CD14-positive monocyte (primary cell): ENCODE results near the gene SBK3. TPM values are rescaled to one million over a fixed set of nuclear protein-coding genes. Genes with fewer than 3 reads are reported as not detected.

Source experiments
- DNase-seq, 3 donors: peaks; one replicate each; pipeline ENCODE4 v3.0.0-alpha.2; 2011 to 2022
- H2AFZ ChIP-seq: 2 replicates; pipeline ENCODE4 v1.6.0; 2012; ENCODE audit warnings: mild to moderate bottlenecking, low read depth, low read length, inconsistent platforms; ENCODE audit not compliant: insufficient read depth, poor library complexity, severe bottlenecking
- H3K27ac ChIP-seq, 2 donors: 1 replicate in 1 of 2; 2 replicates in 1 of 2; pipeline ENCODE4 v1.5.1; 2012 to 2013; ENCODE audit warnings: low read length in 2 of 2, control low read depth in 1 of 2, inconsistent platforms in 1 of 2, low read depth in 1 of 2, mild to moderate bottlenecking in 1 of 2
- H3K27me3 ChIP-seq, 2 donors: one replicate each; pipeline versions ENCODE4 v1.6.0 to v1.6.1; 2011 to 2013; ENCODE audit warnings: low read length in 2 of 2; ENCODE audit not compliant: control insufficient read depth in 2 of 2, insufficient read depth in 2 of 2
- H3K36me3 ChIP-seq, 2 donors: replicated peaks in 1 of 2; 1 replicate in 1 of 2; 2 replicates in 1 of 2; pipeline versions ENCODE4 v1.5.1 to v1.6.1; 2012 to 2013; ENCODE audit warnings: low read length in 2 of 2, control low read depth in 1 of 2, inconsistent platforms in 1 of 2, mild to moderate bottlenecking in 1 of 2; ENCODE audit not compliant: insufficient read depth in 2 of 2, control insufficient read depth in 1 of 2
- H3K4me1 ChIP-seq, 2 donors: 1 replicate in 1 of 2; 2 replicates in 1 of 2; pipeline versions ENCODE4 v1.5.1 to v1.6.1; 2012 to 2013; ENCODE audit warnings: low read length in 2 of 2, control low read depth in 1 of 2, inconsistent platforms in 1 of 2, mild to moderate bottlenecking in 1 of 2, moderate library complexity in 1 of 2; ENCODE audit not compliant: insufficient read depth in 2 of 2, control insufficient read depth in 1 of 2
- H3K4me2 ChIP-seq: replicated peaks from 2 replicates; pipeline ENCODE3; 2012; ENCODE audit warnings: low read length, moderate library complexity, mild to moderate bottlenecking; ENCODE audit not compliant: poor library complexity, severe bottlenecking; ENCODE audit errors: extremely low read depth
- H3K4me3 ChIP-seq, 3 experiments: fragments of 200-600 bp in 1 of 3; sonication (generic) in 1 of 3; replicated peaks in 1 of 3; 1 replicate in 2 of 3; 2 replicates in 1 of 3; pipeline ENCODE4 v1.5.1; 2011 to 2013; ENCODE audit warnings: low read length in 3 of 3, mild to moderate bottlenecking in 3 of 3, control low read depth in 2 of 3, low read depth in 2 of 3, inconsistent platforms in 1 of 3, moderate library complexity in 1 of 3
- H3K79me2 ChIP-seq: 2 replicates; pipeline ENCODE4 v1.6.0; 2012; ENCODE audit warnings: mild to moderate bottlenecking, control low read depth, inconsistent platforms, low read length, moderate library complexity; ENCODE audit not compliant: insufficient read depth
- H3K9ac ChIP-seq: 2 replicates; pipeline ENCODE4 v1.6.0; 2017; ENCODE audit warnings: low read length, mild to moderate bottlenecking; ENCODE audit not compliant: insufficient read depth, poor library complexity, severe bottlenecking
- H3K9me3 ChIP-seq, 2 donors: replicated peaks in 1 of 2; 1 replicate in 1 of 2; 2 replicates in 1 of 2; pipeline versions ENCODE4 v1.5.1 to v1.6.1; 2012 to 2013; ENCODE audit warnings: low read length in 2 of 2, control low read depth in 1 of 2; ENCODE audit not compliant: control insufficient read depth in 1 of 2, insufficient read depth in 1 of 2
- H4K20me1 ChIP-seq: 2 replicates; pipeline ENCODE4 v1.6.0; 2012; ENCODE audit warnings: mild to moderate bottlenecking, low read length, control low read depth, moderate library complexity; ENCODE audit not compliant: insufficient read depth
- H3K27ac Mint-ChIP-seq, 7 donors: one replicate each; pipeline ENCODE4 v1.8.0; 2020; ENCODE audit warnings: mild to moderate bottlenecking in 7 of 7, mixed read lengths in 7 of 7, moderate library complexity in 6 of 7, inconsistent platforms in 2 of 7
- H3K27me3 Mint-ChIP-seq, 3 donors: one replicate each; pipeline ENCODE4 v1.8.0; 2021 to 2022; ENCODE audit warnings: low read depth in 3 of 3, mild to moderate bottlenecking in 3 of 3, mixed read lengths in 3 of 3, moderate library complexity in 3 of 3, inconsistent platforms in 1 of 3
- H3K36me3 Mint-ChIP-seq, 2 donors: one replicate each; pipeline ENCODE4 v1.8.0; 2020; ENCODE audit warnings: mixed read lengths in 2 of 2, inconsistent platforms in 1 of 2, mild to moderate bottlenecking in 1 of 2
- H3K4me1 Mint-ChIP-seq: one replicate; pipeline ENCODE4 v1.8.0; 2020; ENCODE audit warnings: mild to moderate bottlenecking, mixed read lengths
- H3K4me3 Mint-ChIP-seq, 2 donors: one replicate each; pipeline ENCODE4 v1.8.0; 2020; ENCODE audit warnings: mild to moderate bottlenecking in 2 of 2, mixed read lengths in 2 of 2, moderate library complexity in 1 of 2
- H3K9me3 Mint-ChIP-seq, 7 donors: one replicate each; pipeline ENCODE4 v1.8.0; 2020 to 2022; ENCODE audit warnings: mixed read lengths in 7 of 7, mild to moderate bottlenecking in 6 of 7, moderate library complexity in 6 of 7, inconsistent platforms in 2 of 7
- WGBS: methylation state at CpG from one replicate; pipeline ENCODE4 v1.1.5; 2013; ENCODE audit warnings: missing lambda C conversion rate; ENCODE audit not compliant: insufficient coverage; 5-methylcytosine and 5-hydroxymethylcytosine counted together
- intact Hi-C, 2 donors: fragments of 100-400 bp; cut with micrococcal nuclease; formaldehyde crosslinking; loops; one replicate each; pipeline versions ENCODE4 v1.15.0 to v1.15.1; 2023
- polyA plus RNA-seq, 3 donors: library from polyadenylated mRNA; depleted of rRNA in 1 of 3; unstranded in 2 of 3; stranded (reverse) in 1 of 3; fragments of 300-500 nt in 2 of 3; fragments of >200 nt in 1 of 3; fragmentation: Illumina TruSeq in 2 of 3; gene quantifications; 1 replicate in 2 of 3; 2 replicates in 1 of 3; pipeline ENCODE4 v1.2.3, GENCODE V29; 2012 to 2021
- TF ChIP-seq, protein P1 (sequence below): fragments of 200-600 bp; IDR thresholded peaks from one replicate; pipeline ENCODE4 v1.8.0; 2022; ENCODE audit warnings: antibody characterized with exemption, mild to moderate bottlenecking

Gene SBK3
- polyA plus RNA-seq, 3 donors, result not detected

DNA sequence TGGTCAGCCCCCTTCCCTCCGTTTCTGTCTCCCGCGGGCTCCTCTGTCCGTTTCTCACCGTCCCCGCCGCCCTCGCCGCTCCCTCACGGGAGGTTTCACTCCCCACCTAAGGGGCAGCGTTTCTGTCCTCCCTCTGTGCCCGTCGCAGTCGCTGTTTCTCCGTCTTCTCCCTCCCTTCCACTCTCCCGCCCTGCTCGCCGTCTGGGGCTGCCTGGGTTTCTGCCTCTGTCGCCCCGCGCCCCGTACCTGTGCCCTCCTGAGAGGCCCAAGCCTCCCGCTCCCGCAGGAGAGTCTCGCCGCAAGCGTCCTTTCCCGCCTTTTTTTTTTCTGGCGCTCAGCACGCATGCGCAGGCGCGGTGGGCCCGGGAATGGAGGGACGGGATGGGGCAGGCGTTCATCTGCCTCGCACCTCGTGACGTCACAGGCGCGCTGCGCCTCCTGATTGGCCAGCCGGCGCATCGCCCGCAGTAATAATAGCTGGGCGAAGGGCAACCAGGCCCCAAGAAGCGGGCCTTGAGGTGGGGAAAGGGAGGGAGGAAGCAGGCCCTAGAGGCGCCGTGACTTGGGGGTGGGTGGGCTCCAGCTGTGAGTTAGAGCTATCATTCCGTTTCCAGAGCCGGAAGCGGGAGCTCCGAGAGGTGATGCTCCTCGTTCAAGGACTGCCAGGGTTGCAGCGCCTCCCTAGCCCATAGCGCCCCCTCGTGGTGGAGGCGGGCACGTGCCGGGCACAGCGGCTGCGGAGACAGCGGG lies 41.7 kb downstream of the SBK3 start:
- no peaks in the 10 kb centered on the region for H3K9me3 ChIP-seq
- H3K4me3 ChIP-seq, result peak overlapping the region; percentile 24 to 77 (median 51)
- Mint-ChIP-seq H3K36me3 (peaks cover 0 to 2% of the 10 kb centered on the region in 2 donors), H3K27me3 (peaks cover 5 to 14% (median 11%) of the 10 kb centered on the region in 3 donors), H3K4me1 (peaks cover 9% of the 10 kb centered on the region), H3K27ac (peak overlapping the region; percentile 2 to 89 (median 80)), H3K4me3 (peak overlapping the region; percentile 80 to 90), H3K9me3 (peaks cover 0 to 16% (median 9%) of the 10 kb centered on the region in 7 donors)
- H4K20me1 ChIP-seq, result no peaks in the 10 kb centered on the region
- H3K27me3 ChIP-seq, result peaks cover 0 to 3% of the 10 kb centered on the region in 2 donors
- TF ChIP-seq, protein P1, sequence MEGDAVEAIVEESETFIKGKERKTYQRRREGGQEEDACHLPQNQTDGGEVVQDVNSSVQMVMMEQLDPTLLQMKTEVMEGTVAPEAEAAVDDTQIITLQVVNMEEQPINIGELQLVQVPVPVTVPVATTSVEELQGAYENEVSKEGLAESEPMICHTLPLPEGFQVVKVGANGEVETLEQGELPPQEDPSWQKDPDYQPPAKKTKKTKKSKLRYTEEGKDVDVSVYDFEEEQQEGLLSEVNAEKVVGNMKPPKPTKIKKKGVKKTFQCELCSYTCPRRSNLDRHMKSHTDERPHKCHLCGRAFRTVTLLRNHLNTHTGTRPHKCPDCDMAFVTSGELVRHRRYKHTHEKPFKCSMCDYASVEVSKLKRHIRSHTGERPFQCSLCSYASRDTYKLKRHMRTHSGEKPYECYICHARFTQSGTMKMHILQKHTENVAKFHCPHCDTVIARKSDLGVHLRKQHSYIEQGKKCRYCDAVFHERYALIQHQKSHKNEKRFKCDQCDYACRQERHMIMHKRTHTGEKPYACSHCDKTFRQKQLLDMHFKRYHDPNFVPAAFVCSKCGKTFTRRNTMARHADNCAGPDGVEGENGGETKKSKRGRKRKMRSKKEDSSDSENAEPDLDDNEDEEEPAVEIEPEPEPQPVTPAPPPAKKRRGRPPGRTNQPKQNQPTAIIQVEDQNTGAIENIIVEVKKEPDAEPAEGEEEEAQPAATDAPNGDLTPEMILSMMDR, result peak; percentile 100
- intact Hi-C loops, result loop anchor here (5.0 kb wide), 2 partner anchors 36 to 361 kb away; no protein-coding TSS in a partner anchor
- WGBS, result 9% methylated on average over 59 of the region's 64 CpGs
- peak overlapping the region; percentile 84 for H3K4me2 ChIP-seq
- H3K9ac ChIP-seq, result no peak overlapping the region
- peak overlapping the region; percentile 28 to 48 for H3K27ac ChIP-seq
- peak overlapping the region; percentile 88 for H2AFZ ChIP-seq
- peak; percentile 91 to 93 (median 92) for DNase-seq
- H3K79me2 ChIP-seq, result no peaks in the 10 kb centered on the region
- no peaks in the 10 kb centered on the region for H3K36me3 ChIP-seq
- peaks cover 5 to 11% of the 10 kb centered on the region in 2 donors for H3K4me1 ChIP-seq

DNA sequence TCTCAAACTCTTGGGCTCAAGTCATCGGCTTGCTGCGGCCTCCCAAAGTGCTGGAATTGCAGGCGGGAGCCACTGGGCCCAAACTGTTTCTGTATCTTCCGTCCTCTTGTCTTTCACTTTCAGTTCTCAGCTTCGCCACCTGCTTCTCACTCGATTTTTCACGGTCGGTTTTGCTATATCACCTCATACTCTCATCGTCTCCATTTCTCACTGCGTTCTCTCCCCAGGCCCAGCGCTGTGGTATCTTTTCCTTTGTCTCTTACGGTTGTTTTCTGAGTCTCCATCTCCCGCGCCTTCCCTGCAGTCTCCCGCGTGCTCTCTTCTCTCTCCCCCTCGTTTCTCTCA lies 42.2 kb downstream of the SBK3 start:
- peaks cover 5 to 11% of the 10 kb centered on the region in 2 donors for H3K4me1 ChIP-seq
- H3K9ac ChIP-seq, result no peak overlapping the region
- no peaks in the 10 kb centered on the region for H3K79me2 ChIP-seq
- H3K27ac ChIP-seq, result no peak overlapping the region
- no peaks in the 10 kb centered on the region for H3K9me3 ChIP-seq
- H4K20me1 ChIP-seq, result no peaks in the 10 kb centered on the region
- peaks cover 0 to 16% (median 9%) of the 10 kb centered on the region in 7 donors for H3K9me3 Mint-ChIP-seq
- WGBS, result 76% methylated on average over 17 of the region's 17 CpGs
- H3K4me1 Mint-ChIP-seq, result peaks cover 9% of the 10 kb centered on the region
- peaks cover 0 to 2% of the 10 kb centered on the region in 2 donors for H3K36me3 Mint-ChIP-seq
- peak overlapping the region; percentile 80 to 90 for H3K4me3 Mint-ChIP-seq
- intact Hi-C loops, result loop anchor here (5.0 kb wide), 2 partner anchors 36 to 361 kb away; no protein-coding TSS in a partner anchor
- H3K27me3 Mint-ChIP-seq, result peaks cover 5 to 14% (median 11%) of the 10 kb centered on the region in 3 donors
- H3K4me2 ChIP-seq, result peak overlapping the region; percentile 84
- H3K36me3 ChIP-seq, result no peaks in the 10 kb centered on the region
- peaks cover 0 to 3% of the 10 kb centered on the region in 2 donors for H3K27me3 ChIP-seq
- TF ChIP-seq, protein P1, result no peak
- H2AFZ ChIP-seq, result peak overlapping the region; percentile 88
- DNase-seq, result no peak
- H3K4me3 ChIP-seq, result peak overlapping the region in 1 of 3 experiments; percentile 77
- no peak overlapping the region for H3K27ac Mint-ChIP-seq
